Keratinocyte (primary cell): Measurements from ENCODE around the gene NCKAP5.

Source experiments
- CTCF ChIP-seq, 3 experiments: IDR thresholded peaks in 1 of 3; conservative IDR thresholded peaks in 1 of 3; optimal IDR thresholded peaks in 1 of 3; 2 replicates in 2 of 3; 3 replicates in 1 of 3; pipeline versions ENCODE3 to v1.5.1; 2011; ENCODE audit warnings: low read length in 3 of 3, mild to moderate bottlenecking in 3 of 3, moderate library complexity in 2 of 3, control low read depth in 1 of 3, inconsistent platforms in 1 of 3; ENCODE audit not compliant: insufficient read depth in 2 of 3; ENCODE audit errors: extremely low read depth in 1 of 3
- EZH2 ChIP-seq: IDR thresholded peaks from one replicate; pipeline ENCODE4 v1.6.1; 2012; ENCODE audit warnings: inconsistent platforms, mild to moderate bottlenecking, low read length, moderate library complexity

DNA sequence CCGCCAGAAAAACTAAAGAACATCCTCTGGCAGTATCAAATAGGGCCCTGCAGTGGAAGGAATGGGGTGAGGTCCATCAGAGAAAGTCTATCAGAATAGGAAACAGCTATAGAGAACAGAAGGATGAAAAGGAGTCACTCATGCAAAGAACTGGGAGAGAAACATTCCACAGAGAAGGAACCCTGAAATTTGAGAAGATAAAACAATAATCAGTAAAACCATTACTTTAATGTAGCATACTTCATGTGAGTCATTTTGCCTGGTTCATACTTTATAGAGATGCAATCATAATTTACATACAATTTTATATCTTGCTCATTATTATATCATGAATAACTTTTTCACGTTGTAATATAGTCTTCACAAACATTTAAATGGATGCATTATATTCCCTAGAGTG, 402.2 kb downstream of the NCKAP5 start:
- no peak for TF ChIP-seq CTCF (optimal IDR thresholded peaks at IDR 0.05 in 1 of 3, IDR thresholded peaks at IDR 0.05 in 1 of 3, conservative IDR thresholded peaks at IDR 0.05 in 1 of 3; ENCODE audit: extremely low read depth in 1 of 3, insufficient read depth in 2 of 3, low read length in 3 of 3)
- no peak for TF ChIP-seq EZH2
